NCI-H2227 treated with DMSO at 0.1 percent for 48 hours (cell line): Measurements from ENCODE around the gene MCTP1.

Source experiments
- DNase-seq: peaks from one replicate; lab custom pipeline; 2025; lab: John Stamatoyannopoulos, UW

Gene MCTP1

GRCh38 chr5:95114305-95114704 is 170.6 kb downstream of the MCTP1 start:
- DNase-seq, result no peak

- no peak for DNase-seq
Measured at GRCh38 chr5:95113489-95113888, 171.4 kb downstream of the MCTP1 start.

GRCh38 chr5:95111141-95111540 is 173.8 kb downstream of the MCTP1 start:
- no peak for DNase-seq

GRCh38 chr5:95110118-95110517 is 174.8 kb downstream of the MCTP1 start:
- no peak for DNase-seq

GRCh38 chr5:95107138-95107537 is 177.8 kb downstream of the MCTP1 start:
- DNase-seq, result no peak

GRCh38 chr5:95105638-95106037 is 179.3 kb downstream of the MCTP1 start:
- no peak for DNase-seq

- no peak for DNase-seq
Measured at GRCh38 chr5:95102687-95103086, 182.2 kb downstream of the MCTP1 start.

- peak; percentile 7 for DNase-seq
Measured at GRCh38 chr5:95102080-95102479, 182.8 kb downstream of the MCTP1 start.

- DNase-seq, result no peak
Measured at GRCh38 chr5:95100551-95100950, 184.3 kb downstream of the MCTP1 start.

- no peak for DNase-seq
Measured at GRCh38 chr5:95098012-95098411, 186.9 kb downstream of the MCTP1 start.

GRCh38 chr5:95093211-95093610 is 191.7 kb downstream of the MCTP1 start:
- DNase-seq, result no peak

- no peak for DNase-seq
Measured at GRCh38 chr5:95090774-95091173, 194.1 kb downstream of the MCTP1 start.

- DNase-seq, result no peak
Measured at GRCh38 chr5:95087816-95088317, 197.0 kb downstream of the MCTP1 start.

- DNase-seq, result no peak
Measured at GRCh38 chr5:95086927-95087815, 197.7 kb downstream of the MCTP1 start.

GRCh38 chr5:95084757-95085156 is 200.1 kb downstream of the MCTP1 start:
- DNase-seq, result no peak

GRCh38 chr5:95083606-95084005 is 201.3 kb downstream of the MCTP1 start:
- DNase-seq, result no peak

- no peak for DNase-seq
Measured at GRCh38 chr5:95081982-95082381, 202.9 kb downstream of the MCTP1 start.

- DNase-seq, result peak; percentile 35
Measured at GRCh38 chr5:95081500-95081960, 203.4 kb downstream of the MCTP1 start.

GRCh38 chr5:95080441-95080840 is 204.5 kb downstream of the MCTP1 start:
- DNase-seq, result no peak

GRCh38 chr5:95080030-95080429 is 204.9 kb downstream of the MCTP1 start:
- DNase-seq, result no peak

GRCh38 chr5:95078868-95079267 is 206.0 kb downstream of the MCTP1 start:
- no peak for DNase-seq

- no peak for DNase-seq
Measured at GRCh38 chr5:95076395-95077185, 208.3 kb downstream of the MCTP1 start.

GRCh38 chr5:95075111-95075510 is 209.8 kb downstream of the MCTP1 start:
- no peak for DNase-seq
